ES-I3 (cell line): Measurements from ENCODE around the gene STX4.

ENCODE experiments used
- H3K36me3 ChIP-seq: 2 replicates; pipeline ENCODE4 v1.6.1; 2013; ENCODE audit warnings: mild to moderate bottlenecking, low read length, control low read depth, moderate library complexity; ENCODE audit not compliant: insufficient read depth
- H3K4me1 ChIP-seq: 2 replicates; pipeline ENCODE4 v1.6.1; 2013; ENCODE audit warnings: mild to moderate bottlenecking, control low read depth, low read length; ENCODE audit not compliant: insufficient read depth
- H3K9ac ChIP-seq: 2 replicates; pipeline ENCODE4 v1.6.1; 2013; ENCODE audit warnings: low read depth, mild to moderate bottlenecking, low read length, moderate library complexity
- H3K9me3 ChIP-seq: 2 replicates; pipeline ENCODE4 v1.6.1; 2013; ENCODE audit warnings: mild to moderate bottlenecking, low read length, moderate library complexity; ENCODE audit not compliant: control insufficient read depth, insufficient read depth

The STX4 gene

DNA sequence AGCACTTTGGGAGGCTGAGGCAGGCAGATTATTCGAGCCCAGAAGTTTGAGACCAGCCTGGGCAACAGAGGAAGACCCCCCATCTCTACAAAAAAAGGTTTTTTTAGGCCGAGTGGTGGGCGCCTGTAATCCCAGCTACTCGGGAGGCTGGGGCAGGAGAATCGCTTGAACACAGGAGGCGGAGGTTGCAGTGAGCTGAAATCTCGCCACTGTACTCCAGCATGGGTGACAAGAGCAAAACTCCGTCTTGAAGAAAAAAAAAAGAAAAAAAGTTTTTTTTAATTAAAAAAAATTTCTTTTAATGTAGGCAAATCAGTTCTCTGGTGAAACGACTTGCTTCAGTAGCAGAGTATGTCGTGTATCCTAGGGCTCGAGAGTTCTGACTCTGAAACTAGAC, 37.4 kb upstream of the STX4 start:
- Histone ChIP-seq H3K4me1 (peaks cover 18% of the 10 kb centered on the region; the same call in 1 of the 2 replicates), H3K9ac (peak overlapping the region; percentile 70; the same call in 1 of the 2 replicates), H3K36me3 (no peaks in the 10 kb centered on the region), H3K9me3 (no peaks in the 10 kb centered on the region)

DNA sequence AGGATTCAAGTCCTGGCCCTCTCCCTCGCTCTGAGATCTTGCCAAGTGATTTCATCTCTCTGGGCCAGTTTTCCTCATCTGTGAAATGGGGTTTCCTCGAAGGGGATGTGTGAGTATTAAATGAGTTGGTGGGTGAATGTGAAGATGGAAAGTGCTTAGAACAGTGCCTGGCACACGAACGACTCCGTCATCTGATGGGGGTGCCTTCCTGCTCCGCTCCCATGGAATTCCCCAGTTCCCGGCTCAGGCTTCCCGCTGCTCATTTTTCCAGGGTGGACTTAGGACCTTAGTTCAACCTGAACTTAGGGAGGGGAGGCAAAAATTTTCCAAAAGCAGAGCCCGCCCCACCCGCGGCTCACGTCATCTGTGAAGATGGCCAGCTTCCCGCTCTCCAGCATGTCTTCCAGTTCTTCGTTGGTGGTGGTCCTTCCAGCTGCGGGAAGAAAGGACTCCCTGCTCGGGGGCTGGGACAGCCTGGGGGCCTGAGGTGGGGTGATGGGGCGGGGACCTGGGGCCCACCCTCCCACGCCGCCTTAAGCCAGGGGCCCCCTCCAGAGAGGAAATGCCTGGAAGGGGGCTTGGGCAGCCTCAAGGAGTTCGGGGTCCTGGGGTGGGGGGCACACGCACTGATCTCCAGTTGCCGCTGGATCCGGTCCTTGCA, 36.9 kb upstream of the STX4 start:
- H3K9me3 ChIP-seq: no peaks in the 10 kb centered on the region
- H3K9ac ChIP-seq: peak overlapping the region; percentile 70
- H3K36me3 ChIP-seq: no peaks in the 10 kb centered on the region
- peaks cover 18% of the 10 kb centered on the region; the same call in 1 of the 2 replicates for H3K4me1 ChIP-seq

GRCh38 chr16:30996985-30997724, 36.2 kb upstream of the STX4 start:
- Histone ChIP-seq H3K36me3 (no peaks in the 10 kb centered on the region), H3K9me3 (no peaks in the 10 kb centered on the region), H3K9ac (peak overlapping the region; percentile 70), H3K4me1 (peaks cover 18% of the 10 kb centered on the region; the same call in 1 of the 2 replicates)

GRCh38 chr16:30997725-30998711, 35.3 kb upstream of the STX4 start:
- H3K36me3 ChIP-seq: no peaks in the 10 kb centered on the region
- no peaks in the 10 kb centered on the region for H3K9me3 ChIP-seq
- H3K9ac ChIP-seq: peak overlapping the region; percentile 52
- peaks cover 18% of the 10 kb centered on the region; the same call in 1 of the 2 replicates for H3K4me1 ChIP-seq

DNA sequence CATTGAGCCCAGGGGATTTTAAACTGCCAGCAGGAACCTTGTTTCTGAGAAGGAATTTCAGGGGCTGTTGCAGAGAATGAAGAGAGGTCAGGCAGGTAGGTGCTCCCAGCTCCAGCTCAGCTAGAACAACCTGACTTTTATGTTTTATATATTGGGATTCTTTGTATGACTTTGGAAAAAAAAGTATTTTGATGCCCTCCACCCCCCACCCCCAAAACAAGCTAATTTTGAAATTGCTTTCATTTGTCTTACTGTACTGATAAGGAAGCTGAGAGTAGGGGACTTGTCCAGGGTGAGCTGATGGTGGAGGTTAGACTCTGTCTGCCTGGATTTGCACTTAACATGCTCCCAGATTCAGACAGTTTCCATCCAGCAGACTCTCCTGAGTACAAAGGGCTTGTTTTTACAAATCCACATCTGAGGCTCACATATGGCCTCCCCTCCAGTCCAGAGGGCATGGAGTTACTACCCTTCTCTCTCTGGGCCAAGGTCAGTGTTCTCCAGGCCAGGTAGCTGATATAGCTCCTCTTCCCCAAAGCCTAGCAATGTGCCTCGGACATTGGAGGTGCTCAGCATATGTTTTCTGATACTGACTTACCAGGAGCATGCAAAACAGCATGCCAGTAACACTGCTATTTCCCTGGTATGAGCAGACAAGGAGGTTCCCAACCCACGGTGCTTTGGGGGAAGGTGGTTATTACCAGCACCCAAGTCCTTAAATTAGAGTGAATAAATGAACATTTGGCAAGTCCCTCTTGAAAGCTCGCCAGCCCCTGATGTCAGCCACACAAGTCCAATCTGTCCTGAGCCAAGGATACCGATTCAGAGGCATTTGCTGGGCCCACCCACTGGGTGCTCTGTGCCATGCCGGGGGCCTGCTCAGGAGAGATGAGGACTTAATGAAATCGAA, 34.3 kb upstream of the STX4 start:
- peaks cover 18% of the 10 kb centered on the region; the same call in 1 of the 2 replicates for H3K4me1 ChIP-seq
- H3K9ac ChIP-seq: no peak overlapping the region
- no peaks in the 10 kb centered on the region for H3K36me3 ChIP-seq
- H3K9me3 ChIP-seq: no peaks in the 10 kb centered on the region

DNA sequence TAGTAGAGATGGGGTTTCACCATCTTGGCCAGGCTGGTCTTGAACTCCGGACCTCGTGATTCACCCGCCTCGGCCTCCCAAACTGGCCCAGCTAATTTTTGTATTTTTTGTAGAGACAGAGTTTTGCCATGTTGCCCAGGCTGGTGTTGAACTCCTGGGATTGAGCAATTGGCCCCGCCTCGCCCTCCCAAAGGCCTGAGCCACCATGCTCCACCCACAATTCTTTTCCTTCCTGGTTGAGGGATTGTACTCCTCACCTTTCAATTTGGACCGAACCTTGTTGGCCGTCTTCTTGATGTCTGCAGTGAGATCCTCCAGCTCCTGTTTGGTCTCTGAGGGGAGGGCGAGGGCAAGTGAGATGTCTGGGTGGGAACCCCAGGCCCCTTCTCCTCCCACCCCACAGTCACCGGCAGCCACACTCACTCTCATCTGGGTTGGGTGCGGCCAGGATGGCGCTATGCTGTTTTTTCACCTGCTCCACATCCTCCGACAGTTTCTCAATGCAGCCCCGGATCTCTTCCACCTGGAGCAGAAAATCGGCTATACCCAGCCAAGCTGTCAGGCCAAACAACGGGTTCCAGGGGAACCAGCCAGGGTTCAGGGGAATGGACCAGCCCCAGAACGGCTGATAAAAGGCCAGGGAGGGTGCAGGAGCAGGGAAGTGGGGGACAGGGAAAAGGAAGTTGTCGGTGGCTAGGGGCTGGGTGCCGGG, 32.5 kb upstream of the STX4 start:
- H3K9me3 ChIP-seq: no peaks in the 10 kb centered on the region
- H3K4me1 ChIP-seq: peaks cover 19% of the 10 kb centered on the region; the same call in 1 of the 2 replicates

DNA sequence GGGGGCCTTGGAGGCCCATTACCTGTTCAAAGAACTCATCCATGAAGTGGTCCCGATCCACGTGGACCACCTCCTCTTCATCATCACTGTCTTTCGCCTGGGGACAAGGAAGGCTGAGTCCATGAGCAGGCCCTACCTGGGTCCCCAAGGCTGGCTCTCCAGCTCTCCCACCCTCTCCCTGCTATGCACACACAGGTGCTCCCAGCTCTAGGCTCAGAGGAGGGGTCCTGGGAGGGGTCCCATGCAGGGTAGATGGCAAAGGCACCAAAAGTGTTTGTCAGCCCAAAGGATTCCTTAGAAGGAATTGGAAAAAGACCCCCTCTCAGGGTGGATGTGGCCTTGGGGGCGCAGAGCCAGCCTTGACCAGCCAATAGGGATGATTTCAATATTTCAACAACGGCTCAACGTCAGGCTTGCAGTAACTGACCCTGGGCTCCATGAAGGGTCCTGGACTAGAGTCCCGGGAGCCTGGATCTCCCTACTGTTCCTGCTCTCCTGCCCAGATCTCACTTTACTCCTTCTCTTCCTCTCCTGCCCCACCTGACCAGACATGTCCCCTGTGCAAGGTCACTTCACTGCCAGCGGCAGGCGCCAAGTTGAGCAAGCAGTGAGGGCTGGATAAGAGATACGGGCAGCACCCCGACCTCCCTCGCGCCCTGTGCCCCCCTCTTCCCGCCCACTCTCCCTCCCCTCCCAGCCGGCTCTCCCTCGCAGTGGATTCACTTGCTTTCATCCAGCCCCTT, 31.7 kb upstream of the STX4 start:
- H3K9ac ChIP-seq: no peak overlapping the region
- no peaks in the 10 kb centered on the region for H3K9me3 ChIP-seq
- no peaks in the 10 kb centered on the region for H3K36me3 ChIP-seq
- H3K4me1 ChIP-seq: peaks cover 26% of the 10 kb centered on the region; the same call in 1 of the 2 replicates

More for the DNA sequence above, 32.5 kb upstream of the STX4 start:
- H3K9ac ChIP-seq: no peak overlapping the region
- no peaks in the 10 kb centered on the region for H3K36me3 ChIP-seq

DNA sequence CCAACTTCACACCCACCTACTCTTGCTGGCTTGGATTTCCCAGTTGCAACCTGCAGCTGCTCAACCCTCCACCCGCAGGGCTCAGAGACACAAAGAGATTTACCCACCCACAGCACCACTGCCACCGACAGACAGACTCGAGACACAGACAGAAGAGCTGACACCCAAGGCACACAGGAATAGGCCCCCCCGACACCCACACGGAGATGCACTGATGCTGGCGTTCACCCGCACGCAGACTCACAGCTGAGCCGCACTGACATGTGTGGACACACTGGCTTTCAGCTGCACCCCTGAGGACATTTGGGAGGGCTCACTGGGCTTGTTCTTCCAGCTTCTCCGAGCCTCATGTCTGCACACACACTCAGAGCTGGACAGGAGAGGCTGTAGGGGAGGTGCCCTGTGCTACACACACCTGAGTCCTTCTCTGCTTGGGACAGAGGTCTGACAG, 31.1 kb upstream of the STX4 start:
- no peaks in the 10 kb centered on the region for H3K36me3 ChIP-seq
- peaks cover 27% of the 10 kb centered on the region; the same call in 1 of the 2 replicates for H3K4me1 ChIP-seq
- H3K9ac ChIP-seq: no peak overlapping the region
- H3K9me3 ChIP-seq: no peaks in the 10 kb centered on the region

DNA sequence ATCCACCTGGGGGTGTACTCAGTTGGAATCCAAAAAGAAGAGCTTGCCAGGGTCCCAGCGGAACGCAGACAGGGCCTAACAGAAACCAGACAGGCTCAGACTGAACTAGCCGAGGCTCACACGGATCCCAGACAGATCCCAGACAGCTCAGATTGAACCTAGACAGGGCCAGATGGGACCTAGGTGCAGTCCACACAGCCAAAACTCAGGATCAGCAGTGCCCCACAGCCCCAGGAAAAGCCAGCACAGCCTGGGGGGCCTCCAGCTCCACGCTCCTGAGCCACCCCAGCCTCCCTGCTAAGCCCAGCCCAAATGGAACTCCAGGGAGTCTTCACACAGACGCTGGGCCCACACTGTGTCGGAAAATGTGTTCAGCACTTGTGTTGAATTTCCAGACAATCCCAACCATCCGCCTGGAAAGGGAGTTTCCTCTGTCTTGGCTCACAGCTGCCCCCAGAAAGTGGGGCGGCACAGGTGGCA, 30.5 kb upstream of the STX4 start:
- H3K4me1 ChIP-seq: peaks cover 32% of the 10 kb centered on the region; the same call in 1 of the 2 replicates
- H3K36me3 ChIP-seq: no peaks in the 10 kb centered on the region
- no peak overlapping the region for H3K9ac ChIP-seq
- H3K9me3 ChIP-seq: no peaks in the 10 kb centered on the region

GRCh38 chr16:31003744-31004143, 29.6 kb upstream of the STX4 start:
- Histone ChIP-seq H3K36me3 (no peaks in the 10 kb centered on the region), H3K9ac (no peak overlapping the region), H3K4me1 (peaks cover 25% of the 10 kb centered on the region; the same call in 1 of the 2 replicates), H3K9me3 (no peaks in the 10 kb centered on the region)

DNA sequence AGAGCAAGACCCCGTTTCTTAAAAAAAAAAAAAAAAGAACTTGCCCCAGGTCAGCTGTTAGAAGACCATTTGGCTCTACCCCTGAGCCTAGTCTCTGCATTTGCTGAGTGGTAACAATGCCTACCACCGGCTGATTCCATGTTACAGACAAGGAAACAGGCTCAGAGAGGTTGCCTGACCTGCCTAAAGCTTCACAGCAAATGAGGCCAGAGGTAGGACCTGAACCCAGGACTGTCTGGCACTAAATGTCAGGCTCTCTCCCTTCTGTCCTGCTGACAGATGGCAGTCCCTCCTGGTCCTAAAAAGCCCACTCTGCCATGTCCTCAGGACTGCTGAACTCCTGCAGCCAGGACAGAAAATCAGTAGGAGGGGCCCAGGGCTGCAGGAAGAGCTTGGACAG, 28.7 kb upstream of the STX4 start:
- H3K9me3 ChIP-seq: no peaks in the 10 kb centered on the region
- H3K4me1 ChIP-seq: peaks cover 17% of the 10 kb centered on the region; the same call in 1 of the 2 replicates
- H3K9ac ChIP-seq: no peak overlapping the region
- H3K36me3 ChIP-seq: no peaks in the 10 kb centered on the region

DNA sequence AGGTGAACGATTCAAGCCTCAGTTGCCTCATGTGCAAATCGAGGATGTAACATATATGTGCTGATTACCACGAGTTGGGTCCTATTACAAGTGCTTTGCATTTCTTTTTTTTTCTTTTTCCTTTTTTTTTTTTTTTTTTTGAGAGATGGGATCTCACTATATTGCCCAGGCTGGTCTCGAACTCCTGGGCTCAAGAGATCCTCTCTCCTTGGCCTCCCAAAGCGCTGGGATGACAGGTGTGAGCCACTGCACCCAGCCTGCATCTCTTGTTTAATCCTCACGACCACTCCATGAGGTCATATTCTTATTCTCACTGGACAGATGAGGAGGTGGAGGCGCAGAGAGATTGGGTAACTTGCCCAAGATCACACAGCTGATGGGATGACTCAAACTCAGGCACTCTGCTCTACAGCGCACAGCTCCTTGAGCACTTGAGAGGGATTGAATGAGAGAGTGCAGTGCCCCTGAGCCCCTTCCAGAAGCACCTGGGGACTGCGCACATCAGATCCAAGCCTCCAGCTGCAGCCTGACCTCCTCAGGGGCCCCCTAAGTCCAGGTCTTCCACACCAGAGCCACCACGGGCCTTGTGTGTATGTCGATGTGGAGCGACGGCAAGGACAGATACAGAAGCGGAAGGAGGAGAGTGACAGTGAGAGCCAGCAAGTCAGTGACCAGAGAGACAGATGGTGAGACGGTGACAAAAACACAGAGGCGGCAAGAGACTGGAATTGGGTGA, 27.8 kb upstream of the STX4 start:
- peaks cover 17% of the 10 kb centered on the region; the same call in 1 of the 2 replicates for H3K4me1 ChIP-seq
- H3K9me3 ChIP-seq: no peaks in the 10 kb centered on the region
- no peak overlapping the region for H3K9ac ChIP-seq
- H3K36me3 ChIP-seq: no peaks in the 10 kb centered on the region
